SKM-1 treated with dmso at 0.1 percent for 144 hours (cell line): ENCODE measurements around the gene GRHPR.
"Not testable (repeated sequence)": the region's sequence is repeated elsewhere in the genome, so short reads cannot be mapped to it uniquely, and the experiment has no call there.

Source experiments
- DNase-seq: peaks from one replicate; lab custom pipeline; 2025; ENCODE audit not compliant: unreplicated experiment; lab: John Stamatoyannopoulos, UW

Gene GRHPR

GRCh38 chr9:37422289-37423104 is at the start of gene GRHPR:
Gene GRHPR, plus strand, starts transcription at chr9:37422696. Its CDS starts 55 bp downstream, at chr9:37422751.
- peak; percentile 88 for DNase-seq

- DNase-seq = no peak
These were observed 49.7 kb upstream of the GRHPR start for GRCh38 chr9:37372839-37373238.

GRCh38 chr9:37373621-37374020 is 48.9 kb upstream of the GRHPR start:
- DNase-seq = no peak

DNA sequence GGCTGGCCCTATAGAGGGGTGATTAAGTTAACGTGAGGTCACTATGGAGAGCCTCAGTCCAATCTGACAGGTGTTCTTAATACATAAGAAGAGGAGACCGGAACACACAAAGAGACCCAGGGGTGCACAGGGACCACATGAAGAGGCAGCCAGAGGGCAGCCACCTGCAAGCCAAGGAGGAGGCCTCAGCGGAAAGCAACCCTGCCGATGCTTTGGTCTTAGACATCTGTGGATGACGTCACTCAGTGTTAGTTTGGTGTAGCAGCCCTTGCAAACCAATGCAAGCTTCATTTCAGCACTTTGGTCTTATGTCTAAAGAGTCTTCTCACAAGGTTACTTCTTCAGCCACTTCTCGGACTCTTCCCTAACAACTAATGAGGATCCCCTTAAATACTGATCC is 47.6 kb upstream of the GRHPR start:
- no peak for DNase-seq

DNA sequence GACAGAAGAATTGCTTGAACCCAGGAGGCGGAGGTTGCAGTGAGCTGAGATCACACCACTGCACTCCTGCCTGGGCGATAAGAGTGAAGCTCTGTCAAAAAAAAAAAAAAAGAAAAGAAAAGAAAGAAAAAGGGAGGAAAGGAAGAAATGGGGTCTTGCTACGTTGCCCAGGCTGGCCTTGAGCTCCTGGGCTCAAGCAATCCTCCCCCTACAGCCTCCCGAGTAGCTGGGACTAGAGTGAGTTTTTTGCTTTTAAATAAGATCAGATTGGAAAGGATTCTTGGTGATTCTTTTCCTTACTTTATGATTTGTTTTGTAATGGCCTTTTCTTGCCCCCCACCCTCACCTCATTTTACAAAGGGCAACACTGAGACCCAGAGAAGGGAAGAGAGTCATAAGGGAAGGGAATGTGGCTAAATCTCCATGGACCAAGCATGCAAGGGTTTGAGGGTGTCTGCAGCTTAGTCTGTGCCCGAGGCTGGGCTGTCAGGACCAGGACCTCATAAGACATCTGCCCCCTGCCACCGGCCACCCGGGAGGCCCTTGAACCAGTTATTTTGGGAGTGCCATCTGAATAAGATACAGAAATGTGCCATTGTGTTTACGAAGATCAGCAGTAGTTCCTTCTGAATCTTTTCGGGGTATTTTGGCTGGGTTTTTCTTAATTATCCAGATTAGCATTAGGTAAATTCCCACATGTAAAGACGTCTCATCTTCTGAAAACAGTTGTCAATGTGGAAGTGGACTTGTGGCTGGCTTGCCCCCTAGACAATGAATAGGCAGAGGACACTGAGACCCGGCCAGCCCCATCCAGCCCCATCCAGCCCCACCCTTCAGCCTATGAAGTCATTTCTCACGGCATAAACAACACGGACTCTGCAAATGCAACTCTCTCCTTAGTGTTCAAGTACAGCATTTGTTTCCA is 44.5 kb upstream of the GRHPR start:
- no peak for DNase-seq

DNA sequence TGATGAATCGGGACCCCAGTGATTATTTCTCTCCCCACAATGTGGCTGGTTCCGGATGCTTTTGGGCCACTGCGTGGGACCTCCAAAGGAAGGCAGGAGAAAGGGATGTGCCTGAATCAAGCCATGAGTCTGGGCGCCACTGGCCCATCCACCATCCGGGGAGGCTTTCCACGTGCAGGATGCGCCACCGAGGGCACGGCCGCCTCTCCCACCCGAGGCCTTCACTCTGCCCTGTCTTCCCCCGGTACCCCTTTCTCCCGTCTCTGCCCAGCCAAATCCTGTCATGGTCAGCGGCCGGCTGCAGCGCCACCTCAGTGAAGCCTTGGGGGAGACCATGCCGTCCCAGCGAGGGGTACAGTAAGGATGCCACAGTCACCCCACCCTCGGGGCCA is 43.9 kb upstream of the GRHPR start:
- no peak for DNase-seq

- no peak for DNase-seq
These were observed 42.7 kb upstream of the GRHPR start for GRCh38 chr9:37379835-37380234.

DNA sequence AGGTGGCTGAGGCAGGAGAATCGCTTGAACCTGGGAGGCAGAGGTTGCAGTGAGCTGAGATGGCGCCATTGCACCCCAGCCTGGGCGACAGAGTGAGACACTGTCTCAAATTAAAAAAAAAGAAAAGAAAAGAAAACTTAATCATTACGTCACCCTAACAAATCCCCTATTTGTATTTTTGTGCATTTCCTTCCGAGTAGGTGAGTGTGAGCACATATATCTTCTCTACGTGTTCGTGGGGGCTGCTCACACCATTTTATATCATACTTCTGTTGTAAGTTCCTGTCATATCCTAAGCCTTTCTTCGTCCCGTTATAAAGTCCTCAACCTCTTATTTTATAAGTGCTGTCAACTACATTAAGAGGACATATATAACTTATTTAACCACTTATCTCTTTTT is 41.9 kb upstream of the GRHPR start:
- no peak for DNase-seq

DNA sequence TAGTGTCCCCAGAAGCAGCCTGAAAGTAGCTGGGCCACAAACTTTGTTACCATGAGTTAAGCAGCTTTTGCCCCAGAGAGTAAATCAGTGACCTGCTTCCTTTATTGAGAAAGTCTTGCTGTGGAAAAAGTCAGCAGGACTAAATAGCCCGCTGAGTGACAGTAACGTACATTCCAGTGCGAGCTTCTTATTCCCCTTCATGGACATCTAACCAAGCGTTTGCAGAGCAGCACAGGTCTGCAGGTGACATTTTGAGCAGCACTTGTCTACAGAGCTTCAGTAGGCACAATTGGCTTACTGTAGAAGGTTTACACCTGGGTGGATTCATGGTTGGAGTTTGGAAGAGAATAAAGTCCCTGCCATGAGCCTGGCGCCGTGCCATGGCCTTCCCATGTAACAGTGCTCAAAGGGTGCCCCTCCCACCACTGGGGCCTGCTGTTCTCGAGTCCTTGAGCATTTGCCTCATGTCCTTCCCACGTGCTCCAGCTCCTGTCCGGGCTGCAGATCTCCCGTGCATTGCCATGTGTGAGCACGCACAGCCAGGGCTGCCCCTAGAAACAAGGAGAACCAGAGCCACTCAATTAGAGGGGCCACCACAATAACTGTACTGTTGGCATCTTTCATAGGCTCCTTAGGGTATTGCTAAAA is 41.3 kb upstream of the GRHPR start:
- no peak for DNase-seq

- no peak for DNase-seq
These were observed 40.1 kb upstream of the GRHPR start for GRCh38 chr9:37382161-37382981.

GRCh38 chr9:37382982-37383357 is 39.5 kb upstream of the GRHPR start:
- no peak for DNase-seq

DNA sequence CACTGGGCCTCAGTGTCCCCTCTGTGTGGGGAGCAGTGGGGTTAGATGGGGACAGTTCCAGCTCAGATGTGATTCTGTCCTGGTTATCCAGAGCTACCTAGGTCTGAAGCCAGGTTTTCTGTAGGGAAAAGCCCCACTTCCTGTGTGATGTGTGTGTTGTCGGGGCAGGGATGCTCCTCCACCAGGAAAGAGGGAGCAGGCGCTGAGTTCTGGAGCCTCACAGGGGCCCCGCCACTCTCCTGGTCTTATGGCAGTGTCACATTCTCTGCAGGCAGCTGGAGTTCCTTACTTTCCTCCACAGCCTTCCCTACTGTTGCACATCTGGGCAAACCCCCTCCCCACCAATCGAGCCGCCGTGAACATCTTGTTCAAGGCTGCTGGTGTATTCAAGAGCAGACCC is 39.1 kb upstream of the GRHPR start:
- DNase-seq = no peak

GRCh38 chr9:37383876-37384746 is 38.4 kb upstream of the GRHPR start:
- no peak for DNase-seq

- no peak for DNase-seq
These were observed 37.2 kb upstream of the GRHPR start for GRCh38 chr9:37385286-37385685.

- DNase-seq = no peak
These were observed 35.5 kb upstream of the GRHPR start for GRCh38 chr9:37386988-37387387.

- DNase-seq = no peak
These were observed 31.7 kb upstream of the GRHPR start for GRCh38 chr9:37390759-37391158.

DNA sequence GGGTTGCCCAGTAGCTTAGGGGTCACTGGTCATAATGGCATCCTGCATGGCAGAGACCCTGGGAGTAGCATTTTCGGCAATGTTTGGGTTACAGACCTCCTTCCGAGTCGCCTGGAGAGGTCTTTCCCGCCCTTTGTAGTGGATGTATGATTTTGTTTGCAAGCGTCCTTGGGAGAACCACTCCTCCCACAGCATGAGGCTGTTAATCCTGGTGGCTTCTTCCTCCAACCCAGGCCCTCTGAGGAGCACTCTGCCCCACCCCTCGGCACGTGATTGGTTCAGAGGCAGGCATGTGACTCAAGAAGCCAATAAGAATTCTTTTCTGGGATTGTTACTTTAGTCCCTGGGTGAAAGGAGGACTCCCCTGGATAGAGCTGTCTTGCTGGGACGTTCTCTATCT is 30.2 kb upstream of the GRHPR start:
- DNase-seq = no peak

DNA sequence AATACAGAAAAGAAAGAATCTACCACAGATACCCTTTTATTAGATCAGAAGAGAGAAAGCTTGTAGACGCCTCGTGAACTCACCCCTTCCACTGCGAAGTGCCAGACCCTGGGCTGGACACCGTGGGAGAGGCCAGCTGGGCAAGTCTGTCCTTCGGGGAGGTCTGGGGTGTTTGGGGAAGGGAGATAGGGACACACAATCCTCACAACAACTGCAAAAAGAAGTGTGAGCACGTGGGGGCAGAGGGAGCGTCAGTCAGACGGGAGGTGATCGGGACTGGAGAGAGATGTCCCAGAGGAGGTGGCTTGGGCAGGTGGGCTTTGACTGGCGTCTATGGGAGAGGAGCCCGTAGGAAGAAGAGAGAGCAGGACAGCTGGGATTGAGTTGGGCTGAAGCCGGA is 27.3 kb upstream of the GRHPR start:
- DNase-seq = no peak

GRCh38 chr9:37395663-37396062 is 26.8 kb upstream of the GRHPR start:
- no peak for DNase-seq

- not testable (repeated sequence) for DNase-seq
These were observed 24.5 kb upstream of the GRHPR start for GRCh38 chr9:37397948-37398347.
